Erythroblast (primary cell): Measurements from ENCODE around the gene DYNC1LI2.

ENCODE experiments used
- GATA1 ChIP-seq: IDR thresholded peaks from 2 replicates; pipeline ENCODE4 v1.6.1; 2011; ENCODE audit warnings: low read depth, mild to moderate bottlenecking, control low read depth, low read length, moderate library complexity
- POLR2A ChIP-seq: IDR thresholded peaks from 2 replicates; pipeline ENCODE4 v1.6.1; 2011; ENCODE audit warnings: mild to moderate bottlenecking, low read length

DNA sequence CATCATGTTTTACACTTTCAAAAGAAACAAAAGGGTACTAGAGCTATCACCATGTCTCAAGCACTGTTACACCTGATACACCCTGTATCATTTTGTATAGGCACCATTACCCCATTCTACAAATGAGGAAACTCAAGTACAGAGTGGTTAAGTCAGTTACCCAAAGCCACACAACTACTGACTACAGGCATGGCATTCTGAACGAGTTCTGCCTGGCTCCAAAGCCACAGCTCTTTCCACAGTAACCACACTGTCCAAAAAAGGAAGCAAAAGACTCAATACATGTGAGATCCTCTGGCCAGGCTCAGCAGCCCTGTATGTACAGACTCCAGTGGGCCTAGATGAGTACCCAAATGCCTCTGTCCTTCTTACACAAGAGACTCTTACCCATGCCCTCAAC, 4.7 kb downstream of the DYNC1LI2 start:
- TF ChIP-seq POLR2A = no peak
- TF ChIP-seq GATA1 = no peak
